Endothelial cell of umbilical vein (primary cell): ENCODE data around the gene FPR1. TPM values are rescaled to one million over a fixed set of nuclear protein-coding genes. Genes with fewer than 3 reads are reported as not detected.

Source experiments
- BruUV-seq: library from RNA; stranded (reverse); fragments of 400-500 nt; replicated peaks from 2 replicates; lab custom pipeline; 2021; lab: Mats Ljungman, UMichigan
- CTCF ChIA-PET: fragments of 300-600, 350-600 bp; sonication (Branson Sonifier 250); formaldehyde crosslinking; loops from one replicate; lab custom pipeline; 2021; ENCODE audit warnings: antibody characterized with exemption, inconsistent platforms; lab: Charles Lee
- POLR2A ChIA-PET: fragments of 300-600, 350-600 bp; sonication (Branson Sonifier 250); formaldehyde crosslinking; loops from one replicate; lab custom pipeline; 2021; ENCODE audit warnings: antibody characterized with exemption, inconsistent platforms; lab: Charles Lee
- DNase-seq: peaks from one replicate; pipeline ENCODE4 v3.0.0-alpha.2; 2011; ENCODE audit warnings: low read depth, low spot score
- FAIRE-seq: peaks from 2 replicates; lab custom pipeline; 2011; peaks lifted over from hg19 to GRCh38; lab: Jason Lieb, UNC
- H2AFZ ChIP-seq: 2 replicates; pipeline ENCODE4 v1.6.0; 2012; ENCODE audit warnings: low read depth, low read length, control low read depth, inconsistent platforms
- H3K27ac ChIP-seq: 2 replicates; pipeline ENCODE4 v1.5.1; 2011; ENCODE audit warnings: low read depth, mild to moderate bottlenecking, control low read depth, low read length, moderate library complexity; ENCODE audit not compliant: insufficient read depth
- H3K27me3 ChIP-seq, 2 experiments: 2 replicates each; pipeline versions ENCODE4 v1.6.0 to v1.6.1; 2011; ENCODE audit warnings: low read length in 2 of 2, mixed read lengths in 1 of 2; ENCODE audit not compliant: control insufficient read depth in 2 of 2, insufficient read depth in 2 of 2
- H3K36me3 ChIP-seq, 2 experiments: 2 replicates in 1 of 2; 3 replicates in 1 of 2; pipeline ENCODE4 v1.5.1; 2011; ENCODE audit warnings: low read length in 2 of 2, mild to moderate bottlenecking in 1 of 2, moderate library complexity in 1 of 2; ENCODE audit not compliant: control insufficient read depth in 2 of 2, insufficient read depth in 2 of 2; ENCODE audit errors: extremely low read depth in 1 of 2
- H3K4me1 ChIP-seq: 3 replicates; pipeline ENCODE4 v1.5.1; 2011; ENCODE audit warnings: mild to moderate bottlenecking, low read length; ENCODE audit not compliant: control insufficient read depth, insufficient read depth; ENCODE audit errors: extremely low read depth
- H3K4me2 ChIP-seq: 2 replicates; pipeline ENCODE4 v1.6.1; 2011; ENCODE audit warnings: low read length, control low read depth, mixed read lengths; ENCODE audit not compliant: insufficient read depth
- H3K4me3 ChIP-seq, 3 experiments: fragments of 200-600 bp in 1 of 3; sonication (generic), shearing (Covaris generic) in 1 of 3; replicated peaks in 1 of 3; 2 replicates each; pipeline ENCODE4 v1.5.1; 2011 to 2016; ENCODE audit warnings: control low read depth in 3 of 3, low read length in 3 of 3, mild to moderate bottlenecking in 2 of 3, inconsistent platforms in 1 of 3, low read depth in 1 of 3, moderate library complexity in 1 of 3; ENCODE audit not compliant: insufficient read depth in 1 of 3
- H3K79me2 ChIP-seq: 2 replicates; pipeline ENCODE4 v1.6.0; 2012; ENCODE audit warnings: low read length, inconsistent platforms; ENCODE audit not compliant: control insufficient read depth, insufficient read depth
- H3K9ac ChIP-seq: replicated peaks from 2 replicates; pipeline ENCODE3; 2011; ENCODE audit warnings: low read length, control low read depth; ENCODE audit not compliant: insufficient read depth; ENCODE audit errors: extremely low read depth
- H3K9me1 ChIP-seq: replicated peaks from 3 replicates; pipeline ENCODE4 v1.6.0; 2011; ENCODE audit warnings: mild to moderate bottlenecking, low read length; ENCODE audit not compliant: control insufficient read depth, insufficient read depth; ENCODE audit errors: extremely low read depth
- H3K9me3 ChIP-seq: replicated peaks from 2 replicates; pipeline ENCODE4 v1.5.1; 2012; ENCODE audit warnings: low read length, inconsistent platforms; ENCODE audit not compliant: control insufficient read depth, insufficient read depth
- H4K20me1 ChIP-seq: replicated peaks from 2 replicates; pipeline ENCODE3; 2011; ENCODE audit warnings: mild to moderate bottlenecking, low read length; ENCODE audit not compliant: control insufficient read depth, insufficient read depth; ENCODE audit errors: extremely low read depth
- CTCF ChIP-seq, 2 donors: IDR thresholded peaks; 1 replicate in 1 of 2; 2 replicates in 1 of 2; pipeline ENCODE4 v1.5.1; 2011; ENCODE audit warnings: low read length in 2 of 2, mild to moderate bottlenecking in 2 of 2, moderate library complexity in 2 of 2, control low read depth in 1 of 2, inconsistent platforms in 1 of 2, low read depth in 1 of 2; ENCODE audit not compliant: insufficient read depth in 1 of 2; ENCODE audit errors: extremely low read depth in 1 of 2
- EZH2 ChIP-seq: IDR thresholded peaks from 2 replicates; pipeline ENCODE4 v1.6.1; 2012; ENCODE audit warnings: borderline replicate concordance, low read depth, mild to moderate bottlenecking, moderate library complexity, low read length, inconsistent platforms; ENCODE audit not compliant: severe bottlenecking
- FOS ChIP-seq: IDR thresholded peaks from 2 replicates; pipeline ENCODE4 v1.6.1; 2011; ENCODE audit warnings: mild to moderate bottlenecking, low read length, moderate library complexity, borderline replicate concordance; ENCODE audit not compliant: insufficient read depth
- GATA2 ChIP-seq: IDR thresholded peaks from 2 replicates; pipeline ENCODE4 v1.7.0; 2011; ENCODE audit warnings: low read depth, mild to moderate bottlenecking, moderate library complexity, mixed read lengths, low read length; ENCODE audit not compliant: insufficient read length, insufficient read depth
- JUN ChIP-seq: IDR thresholded peaks from 2 replicates; pipeline ENCODE4 v1.6.1; 2011; ENCODE audit warnings: borderline replicate concordance, low read depth; ENCODE audit not compliant: insufficient read length, insufficient read depth
- MAX ChIP-seq: IDR thresholded peaks from 2 replicates; pipeline ENCODE4 v1.6.1; 2011; ENCODE audit not compliant: insufficient read depth, insufficient read length
- MYC ChIP-seq: IDR thresholded peaks from one replicate; pipeline ENCODE4 v1.6.1; 2011; ENCODE audit warnings: mild to moderate bottlenecking, low read depth, low read length
- POLR2A ChIP-seq: IDR thresholded peaks from 2 replicates; pipeline ENCODE4 v1.6.1; 2012; ENCODE audit warnings: low read depth, mild to moderate bottlenecking, control low read depth, low read length
- POLR2AphosphoS5 ChIP-seq: IDR thresholded peaks from 2 replicates; pipeline ENCODE4 v1.6.1; 2012; ENCODE audit warnings: low read depth, mild to moderate bottlenecking, control low read depth, low read length, moderate library complexity; ENCODE audit not compliant: insufficient read depth
- dilution Hi-C: fragments of 300-500 bp; cut with MboI; formaldehyde crosslinking; loops from one replicate; pipeline ENCODE4 v1.15.0; 2019; ENCODE audit warnings: low sequenced_read_pairs; ENCODE audit not compliant: extremely low pct_ligation_motif_present
- intact Hi-C: fragments of 100-400 bp; cut with micrococcal nuclease; formaldehyde crosslinking; loops from one replicate; pipeline ENCODE4 v1.10.0; 2022
- polyA plus RNA-seq, 4 experiments: library from polyadenylated mRNA; depleted of rRNA in 3 of 4; stranded (reverse) in 3 of 4; unstranded in 1 of 4; fragments of >200 nt; gene quantifications; 2 replicates each; pipeline versions ENCODE4 v1.2.1 to v1.2.3, GENCODE V29; 2011 to 2012; ENCODE audit warnings: missing spikeins in 1 of 4
- total RNA-seq: library from RNA; stranded (reverse); gene quantifications from 2 replicates; pipeline ENCODE4 v1.2.3, GENCODE V29; 2021

Gene FPR1
- total and polyA plus RNA-seq, 2 donors (not counting 3 experiments of a cell fraction or from before 2014, with no cell fraction given): not detected

- no TSS peak for BruUV-seq
- H3K9ac ChIP-seq: no peak overlapping the region
- DNase-seq (no peak), FAIRE-seq (no peak)
- peaks cover 19 to 42% of the 10 kb centered on the region in 2 experiments for H3K36me3 ChIP-seq
- intact Hi-C loops: no loop called here
- no peaks in the 10 kb centered on the region for H3K9me1 ChIP-seq
- dilution Hi-C loops: no loop called here
- H3K4me3 ChIP-seq: no peak overlapping the region
- no peaks in the 10 kb centered on the region for H3K27me3 ChIP-seq
- H3K4me1 ChIP-seq: no peaks in the 10 kb centered on the region
- CTCF ChIA-PET: no interaction called here
- POLR2A ChIA-PET: no interaction called here
- no peaks in the 10 kb centered on the region for H3K9me3 ChIP-seq
- no peaks in the 10 kb centered on the region for H4K20me1 ChIP-seq
- no peak overlapping the region for H3K27ac ChIP-seq
- H2AFZ ChIP-seq: no peak overlapping the region
- H3K79me2 ChIP-seq: peaks cover 28% of the 10 kb centered on the region
- no peak overlapping the region for H3K4me2 ChIP-seq
- TF ChIP-seq POLR2A (no peak), GATA2 (no peak), MAX (no peak), FOS (no peak), POLR2AphosphoS5 (no peak), JUN (no peak), CTCF (IDR thresholded peaks at IDR 0.05; ENCODE audit: extremely low read depth in 1 of 2, insufficient read depth in 1 of 2, low read depth in 1 of 2, low read length in 2 of 2) (no peak), EZH2 (no peak), MYC (no peak)
Measured at GRCh38 chr19:51699170-51699569, 52.5 kb downstream of the FPR1 start.
